Measurements from ENCODE around the gene PANK3.

- TF ChIP-seq CTCF (IDR thresholded peaks at IDR 0.05) (no peak), POLR2AphosphoS5 (IDR thresholded peaks at IDR 0.05; ENCODE audit: low read depth, low read length) (no peak), SIN3A (IDR thresholded peaks at IDR 0.05; ENCODE audit: borderline replicate concordance, insufficient read depth, low read depth, low read length) (no peak)
- TF ChIP-seq, protein P1, sequence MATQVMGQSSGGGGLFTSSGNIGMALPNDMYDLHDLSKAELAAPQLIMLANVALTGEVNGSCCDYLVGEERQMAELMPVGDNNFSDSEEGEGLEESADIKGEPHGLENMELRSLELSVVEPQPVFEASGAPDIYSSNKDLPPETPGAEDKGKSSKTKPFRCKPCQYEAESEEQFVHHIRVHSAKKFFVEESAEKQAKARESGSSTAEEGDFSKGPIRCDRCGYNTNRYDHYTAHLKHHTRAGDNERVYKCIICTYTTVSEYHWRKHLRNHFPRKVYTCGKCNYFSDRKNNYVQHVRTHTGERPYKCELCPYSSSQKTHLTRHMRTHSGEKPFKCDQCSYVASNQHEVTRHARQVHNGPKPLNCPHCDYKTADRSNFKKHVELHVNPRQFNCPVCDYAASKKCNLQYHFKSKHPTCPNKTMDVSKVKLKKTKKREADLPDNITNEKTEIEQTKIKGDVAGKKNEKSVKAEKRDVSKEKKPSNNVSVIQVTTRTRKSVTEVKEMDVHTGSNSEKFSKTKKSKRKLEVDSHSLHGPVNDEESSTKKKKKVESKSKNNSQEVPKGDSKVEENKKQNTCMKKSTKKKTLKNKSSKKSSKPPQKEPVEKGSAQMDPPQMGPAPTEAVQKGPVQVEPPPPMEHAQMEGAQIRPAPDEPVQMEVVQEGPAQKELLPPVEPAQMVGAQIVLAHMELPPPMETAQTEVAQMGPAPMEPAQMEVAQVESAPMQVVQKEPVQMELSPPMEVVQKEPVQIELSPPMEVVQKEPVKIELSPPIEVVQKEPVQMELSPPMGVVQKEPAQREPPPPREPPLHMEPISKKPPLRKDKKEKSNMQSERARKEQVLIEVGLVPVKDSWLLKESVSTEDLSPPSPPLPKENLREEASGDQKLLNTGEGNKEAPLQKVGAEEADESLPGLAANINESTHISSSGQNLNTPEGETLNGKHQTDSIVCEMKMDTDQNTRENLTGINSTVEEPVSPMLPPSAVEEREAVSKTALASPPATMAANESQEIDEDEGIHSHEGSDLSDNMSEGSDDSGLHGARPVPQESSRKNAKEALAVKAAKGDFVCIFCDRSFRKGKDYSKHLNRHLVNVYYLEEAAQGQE (IDR thresholded peaks at IDR 0.05; ENCODE audit: insufficient read depth in 1 of 2, low read depth in 2 of 2, low read length in 1 of 2), result no peak
Measured at GRCh38 chr5:168568738-168569137, 10.4 kb downstream of the PANK3 start.
